HepG2 (cell line): Measurements from ENCODE around the gene RNU4-1. TPM values are rescaled to one million over a fixed set of nuclear protein-coding genes. Genes with fewer than 3 reads are reported as not detected.

Experiments
- ATAC-seq: fragments of 200-7000 bp; cut with Tn5 transposase; 3 replicates; pipeline ENCODE4 v1.9.1; 2020; ENCODE audit warnings: mild to moderate bottlenecking, moderate library complexity
- BruUV-seq: library from RNA; stranded (reverse); fragments of 400-500 nt; replicated peaks from 2 replicates; lab custom pipeline; 2021; lab: Mats Ljungman, UMichigan
- CTCF ChIA-PET: fragments of 300-600 bp; formaldehyde crosslinking; extraction: SDS; loops from one replicate; lab custom pipeline; 2021; ENCODE audit warnings: low total read pairs, inconsistent platforms, low intra/inter-chr PET ratio; lab: Yijun Ruan, JAX
- POLR2A ChIA-PET: fragments of 350-600 bp; sonication (Branson Sonifier 250); formaldehyde crosslinking; loops from one replicate; lab custom pipeline; 2020; ENCODE audit warnings: antibody characterized with exemption, inconsistent platforms; lab: Yijun Ruan, JAX
- DNase-seq: peaks from one replicate; pipeline ENCODE4 v3.0.0-alpha.2; 2015; ENCODE audit warnings: low spot score
- FAIRE-seq: peaks from 3 replicates; lab custom pipeline; 2011; peaks lifted over from hg19 to GRCh38; lab: Jason Lieb, UNC
- H2AFZ ChIP-seq: one replicate; pipeline ENCODE4 v1.6.1; 2011; ENCODE audit warnings: low read length, inconsistent platforms
- H3K27ac ChIP-seq: fragments of 300-600 bp; 3 replicates; pipeline ENCODE4 v1.8.0; 2011; ENCODE audit warnings: mixed run types, mild to moderate bottlenecking, mixed read lengths, low read length, inconsistent platforms; ENCODE audit not compliant: insufficient read depth; ENCODE audit errors: extremely low read length
- H3K27me3 ChIP-seq, 2 experiments: fragments of 200-600 bp in 1 of 2; 2 replicates in 1 of 2; 3 replicates in 1 of 2; pipeline versions ENCODE4 v1.6.0 to v1.8.0; 2011; ENCODE audit warnings: low read length in 2 of 2, mild to moderate bottlenecking in 2 of 2, moderate library complexity in 2 of 2, inconsistent platforms in 1 of 2; ENCODE audit not compliant: insufficient read depth in 2 of 2, control insufficient read depth in 1 of 2
- H3K36me3 ChIP-seq, 2 experiments: fragments of 200-600 bp in 1 of 2; replicated peaks in 1 of 2; 2 replicates in 1 of 2; 3 replicates in 1 of 2; pipeline versions ENCODE4 v1.5.1 to v1.8.0; 2011; ENCODE audit warnings: low read length in 2 of 2, inconsistent platforms in 1 of 2; ENCODE audit not compliant: insufficient read depth in 2 of 2, control insufficient read depth in 1 of 2
- H3K4me1 ChIP-seq: 2 replicates; pipeline ENCODE4 v1.5.1; 2012; ENCODE audit warnings: low read length, inconsistent platforms; ENCODE audit not compliant: insufficient read depth
- H3K4me2 ChIP-seq: 2 replicates; pipeline ENCODE4 v1.6.0; 2011; ENCODE audit warnings: low read depth, low read length, inconsistent platforms
- H3K4me3 ChIP-seq, 3 experiments: fragments of 200-600 bp in 1 of 3; sonication (generic), shearing (Covaris generic) in 1 of 3; replicated peaks in 1 of 3; 2 replicates each; pipeline ENCODE4 v1.5.1; 2011 to 2016; ENCODE audit warnings: low read length in 3 of 3, inconsistent platforms in 2 of 3, low read depth in 2 of 3, mild to moderate bottlenecking in 2 of 3, control low read depth in 1 of 3, mixed read lengths in 1 of 3; ENCODE audit not compliant: insufficient read depth in 1 of 3
- H3K79me2 ChIP-seq: one replicate; pipeline ENCODE4 v1.6.1; 2011; ENCODE audit warnings: low read length, inconsistent platforms; ENCODE audit not compliant: insufficient read depth
- H3K9ac ChIP-seq: 2 replicates; pipeline ENCODE4 v1.6.0; 2011; ENCODE audit warnings: mild to moderate bottlenecking, low read depth, low read length, inconsistent platforms; ENCODE audit not compliant: insufficient read depth
- H3K9me3 ChIP-seq: 2 replicates; pipeline ENCODE4 v1.5.1; 2012; ENCODE audit warnings: mild to moderate bottlenecking, low read length
- H4K20me1 ChIP-seq: 2 replicates; pipeline ENCODE4 v1.6.0; 2011; ENCODE audit warnings: inconsistent platforms, mild to moderate bottlenecking, low read length, moderate library complexity; ENCODE audit not compliant: insufficient read depth
- ESRRA ChIP-seq: sonication (generic); formaldehyde crosslinking; IDR thresholded peaks from 2 replicates; pipeline ENCODE4 v1.5.1; 2020; ENCODE audit warnings: mild to moderate bottlenecking, low read depth, missing genetic modification reagents
- KMT2A ChIP-seq: sonication (generic); formaldehyde crosslinking; IDR thresholded peaks from 2 replicates; pipeline ENCODE4 v1.4.0; 2020; ENCODE audit warnings: missing genetic modification reagents
- PHB2 ChIP-seq: fragments of 450-650 bp; IDR thresholded peaks from 2 replicates; pipeline ENCODE4 v1.6.1; 2018; ENCODE audit not compliant: partially characterized antibody
- PHF5A ChIP-seq: IDR thresholded peaks from one replicate; pipeline ENCODE4 v1.6.1; 2018; ENCODE audit warnings: low read depth, missing genetic modification reagents; ENCODE audit not compliant: unreplicated experiment
- PREB ChIP-seq: sonication (generic); formaldehyde crosslinking; IDR thresholded peaks from 2 replicates; pipeline ENCODE4 v1.4.0; 2020; ENCODE audit warnings: missing genetic modification reagents
- SOX6 ChIP-seq, 2 experiments: fragments of 450-650 bp in 1 of 2; sonication (generic) in 1 of 2; formaldehyde crosslinking in 1 of 2; IDR thresholded peaks; 2 replicates each; pipeline versions ENCODE4 v1.4.0 to v1.6.1; 2017 to 2020; ENCODE audit warnings: antibody characterized with exemption in 1 of 2, mild to moderate bottlenecking in 1 of 2, missing genetic modification reagents in 1 of 2
- ZNF253 ChIP-seq: sonication (generic); formaldehyde crosslinking; IDR thresholded peaks from 2 replicates; pipeline ENCODE4 v1.8.0; 2022; ENCODE audit warnings: mild to moderate bottlenecking, missing genetic modification reagents, borderline replicate concordance
- ZNF552 ChIP-seq: sonication (generic); formaldehyde crosslinking; IDR thresholded peaks from 2 replicates; pipeline ENCODE4 v1.9.0; 2022; ENCODE audit warnings: missing genetic modification reagents, mild to moderate bottlenecking, borderline replicate concordance
- ZNF644 ChIP-seq: IDR thresholded peaks from 2 replicates; pipeline ENCODE4 v1.6.1; 2016; ENCODE audit warnings: low read depth
- ZNF879 ChIP-seq: sonication (generic); formaldehyde crosslinking; IDR thresholded peaks from 2 replicates; pipeline ENCODE4 v1.8.1; 2023; ENCODE audit warnings: missing genetic modification reagents
- WGBS: methylation state at CpG from one replicate; pipeline ENCODE4 v1.1.6; 2017; ENCODE audit warnings: low lambda C conversion rate; 5-methylcytosine and 5-hydroxymethylcytosine counted together
- in situ Hi-C: cut with HindIII; loops from 2 replicates; pipeline ENCODE4 v1.10.0; 2017; ENCODE audit warnings: low pct_unique_long_range_greater_than_20kb; ENCODE audit not compliant: extremely low pct_ligation_motif_present
- intact Hi-C: fragments of 100-400 bp; cut with micrococcal nuclease; formaldehyde crosslinking; loops from one replicate; pipeline ENCODE4 v1.10.0; 2022; ENCODE audit not compliant: unreplicated experiment
- polyA plus RNA-seq, 8 experiments: library from polyadenylated mRNA; depleted of rRNA in 3 of 8; stranded (reverse) in 7 of 8; unstranded in 1 of 8; fragments of >200 nt; fragmentation: Illumina TruSeq in 4 of 8; extraction: Trizol in 4 of 8; gene quantifications; 2 replicates each; pipeline versions ENCODE4 v1.2.1 to v1.2.3, GENCODE V29; 2011 to 2016; ENCODE audit warnings: low read depth in 4 of 8, missing spikeins in 1 of 8, mixed read lengths in 1 of 8; ENCODE audit not compliant: insufficient read depth in 1 of 8
- total RNA-seq, 5 experiments: library from RNA; depleted of rRNA; stranded (reverse); fragments of >200 nt; fragmentation: Illumina TruSeq; extraction: Trizol; gene quantifications; 2 replicates each; pipeline ENCODE4 v1.2.3, GENCODE V29; 2016; ENCODE audit warnings: low read depth in 1 of 5
- TF ChIP-seq, protein P1 (sequence below): sonication (generic); formaldehyde crosslinking; IDR thresholded peaks from 2 replicates; pipeline ENCODE4 v1.8.0; 2022; ENCODE audit warnings: missing genetic modification reagents, mild to moderate bottlenecking, moderate library complexity, borderline replicate concordance
- TF ChIP-seq, protein P2 (sequence below): IDR thresholded peaks from 2 replicates; pipeline ENCODE4 v1.6.1; 2016

RNU4-1 gene
- total and polyA plus RNA-seq, 2 of the 13 experiments (the other 11 are each of a cell fraction or from before 2014, with no cell fraction given), result 7,407 TPM; not detected in 1

GRCh38 chr12:120317224-120318105 lies 24.4 kb upstream of the RNU4-1 start (continued):
- TF ChIP-seq, protein P1, sequence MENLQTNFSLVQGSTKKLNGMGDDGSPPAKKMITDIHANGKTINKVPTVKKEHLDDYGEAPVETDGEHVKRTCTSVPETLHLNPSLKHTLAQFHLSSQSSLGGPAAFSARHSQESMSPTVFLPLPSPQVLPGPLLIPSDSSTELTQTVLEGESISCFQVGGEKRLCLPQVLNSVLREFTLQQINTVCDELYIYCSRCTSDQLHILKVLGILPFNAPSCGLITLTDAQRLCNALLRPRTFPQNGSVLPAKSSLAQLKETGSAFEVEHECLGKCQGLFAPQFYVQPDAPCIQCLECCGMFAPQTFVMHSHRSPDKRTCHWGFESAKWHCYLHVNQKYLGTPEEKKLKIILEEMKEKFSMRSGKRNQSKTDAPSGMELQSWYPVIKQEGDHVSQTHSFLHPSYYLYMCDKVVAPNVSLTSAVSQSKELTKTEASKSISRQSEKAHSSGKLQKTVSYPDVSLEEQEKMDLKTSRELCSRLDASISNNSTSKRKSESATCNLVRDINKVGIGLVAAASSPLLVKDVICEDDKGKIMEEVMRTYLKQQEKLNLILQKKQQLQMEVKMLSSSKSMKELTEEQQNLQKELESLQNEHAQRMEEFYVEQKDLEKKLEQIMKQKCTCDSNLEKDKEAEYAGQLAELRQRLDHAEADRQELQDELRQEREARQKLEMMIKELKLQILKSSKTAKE (CRISPR knock-in tag), result no peak
- TF ChIP-seq, protein P2, sequence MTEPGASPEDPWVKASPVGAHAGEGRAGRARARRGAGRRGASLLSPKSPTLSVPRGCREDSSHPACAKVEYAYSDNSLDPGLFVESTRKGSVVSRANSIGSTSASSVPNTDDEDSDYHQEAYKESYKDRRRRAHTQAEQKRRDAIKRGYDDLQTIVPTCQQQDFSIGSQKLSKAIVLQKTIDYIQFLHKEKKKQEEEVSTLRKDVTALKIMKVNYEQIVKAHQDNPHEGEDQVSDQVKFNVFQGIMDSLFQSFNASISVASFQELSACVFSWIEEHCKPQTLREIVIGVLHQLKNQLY (CRISPR knock-in tag), result peak; percentile 76; the same call in 1 of the 2 replicates
- 0 out of 2 replicates have a peak, but pooled peaks have one; percentile 49 for TF ChIP-seq ZNF552 (CRISPR knock-in tag)
- TF ChIP-seq PHF5A (CRISPR knock-in tag), result peak; percentile 39

DNA sequence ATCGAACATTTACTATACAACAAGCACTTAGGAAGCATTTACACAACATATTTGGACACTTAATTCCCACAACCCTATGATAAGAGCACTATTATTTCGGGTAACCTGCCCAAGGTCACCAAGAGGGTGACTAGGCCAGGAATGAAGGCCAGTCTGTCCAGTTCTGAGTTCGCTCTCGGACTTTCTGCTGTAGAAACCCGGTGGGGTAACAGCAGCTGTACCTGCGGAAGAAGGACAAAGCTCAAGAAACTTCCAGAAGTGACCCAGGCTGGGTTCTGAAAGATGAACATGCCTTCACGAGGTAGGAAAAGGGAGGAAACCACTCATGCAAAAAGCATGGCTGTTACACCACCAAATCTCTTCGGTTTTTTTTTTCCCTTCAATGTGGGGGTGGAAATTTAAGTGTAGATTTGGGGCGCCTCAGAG lies 23.8 kb upstream of the RNU4-1 start:
- H2AFZ ChIP-seq, result no peak overlapping the region
- peaks cover 4% of the 10 kb centered on the region for H3K79me2 ChIP-seq
- WGBS, result 5% methylated on average over 9 of the region's 9 CpGs
- peak overlapping the region; percentile 70 to 82 (median 70) for H3K4me3 ChIP-seq
- peak; percentile 32 for FAIRE-seq
- peak overlapping the region; percentile 90 for H3K27ac ChIP-seq
- in situ Hi-C loops, result no loop called here
- intact Hi-C loops, result no loop called here
- POLR2A ChIA-PET, result interaction anchor here (0.5 to 7.1 kb wide), 11 partner anchors 9 to 157 kb away, joined by 3 to 76 read pairs (median 4); partner anchors contain the start of genes RNU4-1, RNU4-2, RPLP0 and SIRT4
- peak overlapping the region; percentile 95 for H3K4me2 ChIP-seq
- peak; percentile 45 for DNase-seq
- TSS peak; percentile 97 for BruUV-seq
- no peaks in the 10 kb centered on the region; a peak in 1 of 5 replicates for H3K27me3 ChIP-seq
- peak; percentile 14 for ATAC-seq
- no peaks in the 10 kb centered on the region for H4K20me1 ChIP-seq
- no peaks in the 10 kb centered on the region for H3K36me3 ChIP-seq
- peaks cover 27% of the 10 kb centered on the region for H3K4me1 ChIP-seq
- no peaks in the 10 kb centered on the region for H3K9me3 ChIP-seq
- peak overlapping the region; percentile 95 for H3K9ac ChIP-seq
- CTCF ChIA-PET, result interaction anchor here (1.7 kb wide), 1 partner anchor 15 kb away, joined by 5 read pairs; the partner anchor contains the start of gene SIRT4
- TF ChIP-seq ZNF644 (0 out of 2 replicates have a peak, but pooled peaks have one; percentile 2), KMT2A (CRISPR knock-in tag) (peak; percentile 14; the same call in 1 of the 2 replicates), ZNF253 (CRISPR knock-in tag) (no peak), PREB (CRISPR knock-in tag) (no peak), SOX6 (IDR thresholded peaks at IDR 0.05) (no peak), SOX6 (CRISPR knock-in tag; IDR thresholded peaks at IDR 0.05) (no peak), ZNF879 (CRISPR knock-in tag) (0 out of 2 replicates have a peak, but pooled peaks have one; percentile 18), PHB2 (no peak), ESRRA (CRISPR knock-in tag) (0 out of 2 replicates have a peak, but pooled peaks have one; percentile 16)
